Activated naive CD4-positive, alpha-beta T cell treated with anti-CD3 and anti-CD28 coated beads for 36 hours (primary cell): ENCODE measurements around the gene TCFL5. TPM values are rescaled to one million over a fixed set of nuclear protein-coding genes. Genes with fewer than 3 reads are reported as not detected.

Source experiments
- CTCF ChIA-PET: fragments of 350-600 bp; sonication (Branson Sonifier 250); formaldehyde crosslinking; loops from one replicate; lab custom pipeline; 2021; ENCODE audit warnings: antibody characterized with exemption; lab: Charles Lee
- DNase-seq: peaks from one replicate; pipeline ENCODE4 v3.0.0-alpha.2; 2020
- H3K27ac Mint-ChIP-seq: one replicate; pipeline ENCODE4 v1.8.0; 2021; ENCODE audit warnings: mild to moderate bottlenecking, mixed read lengths
- H3K27me3 Mint-ChIP-seq: one replicate; pipeline ENCODE4 v1.8.0; 2021; ENCODE audit warnings: low read depth, mixed read lengths
- H3K36me3 Mint-ChIP-seq: one replicate; pipeline ENCODE4 v1.8.0; 2021; ENCODE audit warnings: low read depth, mixed read lengths
- H3K4me1 Mint-ChIP-seq: one replicate; pipeline ENCODE4 v1.8.0; 2021; ENCODE audit warnings: low read depth, mixed read lengths
- H3K4me3 Mint-ChIP-seq: one replicate; pipeline ENCODE4 v1.8.0; 2021; ENCODE audit warnings: mild to moderate bottlenecking, moderate library complexity, mixed read lengths
- H3K9me3 Mint-ChIP-seq: one replicate; pipeline ENCODE4 v1.8.0; 2021; ENCODE audit warnings: mixed read lengths
- intact Hi-C: fragments of 100-400 bp; cut with micrococcal nuclease; formaldehyde crosslinking; loops from one replicate; pipeline ENCODE4 v1.15.1; 2023
- total RNA-seq, 2 experiments: library from RNA; stranded (reverse); gene quantifications; one replicate each; pipeline ENCODE4 v1.2.3, GENCODE V29; 2021

TCFL5 gene
- total RNA-seq, 2 experiments from 2014 or later: 5.4 to 5.5 TPM

DNA sequence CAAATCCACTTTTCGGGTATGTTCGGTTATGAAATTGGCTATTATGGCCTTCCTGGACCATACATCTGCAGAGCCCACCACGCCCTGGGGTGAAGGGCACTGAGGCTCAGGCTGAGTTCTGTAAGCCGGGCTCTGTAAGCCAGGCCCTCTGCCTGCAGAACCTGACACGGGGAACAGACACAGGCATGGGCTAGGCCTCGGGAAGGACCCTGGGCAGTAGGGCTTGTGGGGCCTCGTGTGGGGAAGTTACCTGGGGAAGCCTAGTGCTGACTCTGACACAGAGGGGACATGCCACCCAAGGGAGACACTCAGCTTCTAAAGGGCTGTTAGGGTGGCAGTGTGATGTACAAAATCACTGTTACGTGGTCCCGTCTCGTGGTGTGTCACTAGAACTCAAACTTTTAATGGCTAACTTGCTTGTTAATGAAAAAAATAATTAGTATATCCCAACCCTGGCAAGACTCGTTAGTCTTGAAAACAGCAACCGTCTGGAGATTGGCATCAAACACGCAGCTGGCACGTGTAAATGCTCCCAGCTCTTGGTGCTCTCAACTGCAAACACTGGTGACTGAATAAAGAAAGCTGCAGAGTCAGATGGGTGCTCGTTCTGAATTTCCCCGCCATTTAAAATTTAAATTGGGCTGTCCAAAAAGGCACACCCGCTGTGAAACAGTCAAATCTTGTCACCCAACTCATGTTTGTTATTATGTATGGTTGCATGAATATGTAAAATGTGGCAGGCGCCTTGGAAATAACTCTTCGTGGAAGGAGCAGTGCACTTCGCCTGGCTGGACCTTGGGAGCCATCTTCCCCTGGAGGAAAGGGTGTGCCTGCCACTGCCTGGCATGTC, 23.6 kb upstream of the TCFL5 start:
- CTCF ChIA-PET: no interaction called here
- intact Hi-C loops: no loop called here
- peaks cover 10% of the 10 kb centered on the region for H3K36me3 Mint-ChIP-seq
- peaks cover 4% of the 10 kb centered on the region for H3K4me1 Mint-ChIP-seq
- H3K9me3 Mint-ChIP-seq: no peaks in the 10 kb centered on the region
- H3K27me3 Mint-ChIP-seq: no peaks in the 10 kb centered on the region
- H3K27ac Mint-ChIP-seq: no peak overlapping the region
- DNase-seq: no peak
- H3K4me3 Mint-ChIP-seq: no peak overlapping the region

DNA sequence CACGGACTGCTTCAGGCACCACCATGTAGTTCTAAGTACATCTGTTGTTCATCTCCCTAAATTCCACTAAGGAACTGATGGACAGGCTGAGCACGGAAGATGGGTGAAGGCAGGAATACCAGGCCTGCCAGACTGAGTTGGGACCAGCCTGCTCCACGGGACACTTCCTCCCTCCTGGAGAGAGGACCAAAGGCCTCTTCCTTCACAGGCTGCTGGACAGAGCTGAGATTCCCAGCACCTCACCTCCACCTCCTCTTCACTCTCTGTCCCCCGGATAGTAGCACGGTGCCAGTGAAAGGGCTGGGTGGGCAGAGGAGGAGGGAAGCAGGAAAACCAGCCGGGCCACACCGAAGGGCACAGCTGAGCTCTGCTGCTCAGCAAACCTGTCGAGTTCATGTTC, 22.9 kb upstream of the TCFL5 start:
- Mint-ChIP-seq H3K27ac (no peak overlapping the region), H3K9me3 (no peaks in the 10 kb centered on the region), H3K36me3 (peaks cover 10% of the 10 kb centered on the region), H3K4me1 (peaks cover 4% of the 10 kb centered on the region), H3K27me3 (no peaks in the 10 kb centered on the region), H3K4me3 (no peak overlapping the region)
- intact Hi-C loops: no loop called here
- CTCF ChIA-PET: no interaction called here
- DNase-seq: no peak

DNA sequence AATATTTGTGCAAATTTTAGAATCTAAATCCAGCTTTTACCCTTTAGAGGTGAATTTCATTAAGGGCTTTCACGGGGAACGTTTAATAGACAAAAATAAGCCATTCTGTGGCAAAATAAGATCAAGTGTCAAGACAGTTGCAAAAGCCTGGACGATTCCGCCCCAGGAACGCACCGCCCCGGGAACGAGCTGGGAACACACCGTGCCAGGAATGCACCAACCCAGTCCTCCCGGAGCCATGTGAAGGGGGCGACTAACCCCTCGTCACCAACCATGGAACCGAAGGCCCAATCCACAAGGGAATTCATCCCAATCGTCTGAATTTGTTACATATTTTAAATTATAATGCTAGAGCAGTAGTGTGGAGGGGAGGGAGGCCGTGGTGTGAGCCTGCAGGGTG, 20.8 kb upstream of the TCFL5 start:
- intact Hi-C loops: no loop called here
- H3K4me1 Mint-ChIP-seq: peaks cover 4% of the 10 kb centered on the region
- no peaks in the 10 kb centered on the region for H3K27me3 Mint-ChIP-seq
- CTCF ChIA-PET: no interaction called here
- H3K9me3 Mint-ChIP-seq: no peaks in the 10 kb centered on the region
- DNase-seq: no peak
- peaks cover 5% of the 10 kb centered on the region for H3K36me3 Mint-ChIP-seq
- no peak overlapping the region for H3K4me3 Mint-ChIP-seq
- no peak overlapping the region for H3K27ac Mint-ChIP-seq

DNA sequence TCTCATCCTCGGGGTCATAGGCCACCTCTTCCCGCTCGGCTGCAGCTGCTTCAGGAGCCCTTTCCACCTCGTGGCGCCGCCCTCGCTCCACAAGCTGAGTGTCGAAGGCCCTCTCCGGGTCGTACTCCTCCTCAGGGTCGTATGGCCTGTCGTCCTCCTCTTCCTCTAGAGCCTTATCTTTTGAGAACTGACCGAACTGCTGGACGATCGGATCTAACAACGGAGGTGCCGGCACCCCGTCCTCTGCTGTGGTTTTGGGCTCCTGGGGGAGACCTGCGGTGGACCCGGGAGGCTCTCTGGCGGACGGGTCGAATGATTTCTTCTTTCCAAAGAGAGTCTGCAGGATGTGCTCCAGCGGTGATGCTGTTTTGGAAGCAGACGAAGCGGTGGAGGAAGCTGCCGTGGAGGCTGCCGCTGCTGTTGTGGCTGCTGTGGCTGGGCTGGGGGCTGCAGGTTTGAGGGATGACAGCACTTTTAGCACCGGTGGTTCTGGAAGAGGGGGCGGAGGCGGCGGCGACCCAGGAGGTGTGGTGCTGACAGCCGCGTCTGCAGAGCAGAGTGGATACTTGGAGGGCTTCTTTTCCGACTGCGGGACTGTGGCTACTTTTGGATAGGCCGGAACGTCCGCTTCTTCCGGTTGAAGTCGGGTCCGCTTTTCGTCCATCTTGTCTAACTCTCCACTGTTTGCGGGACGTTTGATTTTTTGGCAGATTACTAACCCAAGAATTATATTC, 20.2 kb upstream of the TCFL5 start:
- DNase-seq: no peak
- peaks cover 5% of the 10 kb centered on the region for H3K36me3 Mint-ChIP-seq
- no peaks in the 10 kb centered on the region for H3K9me3 Mint-ChIP-seq
- no peaks in the 10 kb centered on the region for H3K27me3 Mint-ChIP-seq
- CTCF ChIA-PET: no interaction called here
- intact Hi-C loops: no loop called here
- H3K4me1 Mint-ChIP-seq: peaks cover 2% of the 10 kb centered on the region
- no peak overlapping the region for H3K4me3 Mint-ChIP-seq
- H3K27ac Mint-ChIP-seq: no peak overlapping the region

DNA sequence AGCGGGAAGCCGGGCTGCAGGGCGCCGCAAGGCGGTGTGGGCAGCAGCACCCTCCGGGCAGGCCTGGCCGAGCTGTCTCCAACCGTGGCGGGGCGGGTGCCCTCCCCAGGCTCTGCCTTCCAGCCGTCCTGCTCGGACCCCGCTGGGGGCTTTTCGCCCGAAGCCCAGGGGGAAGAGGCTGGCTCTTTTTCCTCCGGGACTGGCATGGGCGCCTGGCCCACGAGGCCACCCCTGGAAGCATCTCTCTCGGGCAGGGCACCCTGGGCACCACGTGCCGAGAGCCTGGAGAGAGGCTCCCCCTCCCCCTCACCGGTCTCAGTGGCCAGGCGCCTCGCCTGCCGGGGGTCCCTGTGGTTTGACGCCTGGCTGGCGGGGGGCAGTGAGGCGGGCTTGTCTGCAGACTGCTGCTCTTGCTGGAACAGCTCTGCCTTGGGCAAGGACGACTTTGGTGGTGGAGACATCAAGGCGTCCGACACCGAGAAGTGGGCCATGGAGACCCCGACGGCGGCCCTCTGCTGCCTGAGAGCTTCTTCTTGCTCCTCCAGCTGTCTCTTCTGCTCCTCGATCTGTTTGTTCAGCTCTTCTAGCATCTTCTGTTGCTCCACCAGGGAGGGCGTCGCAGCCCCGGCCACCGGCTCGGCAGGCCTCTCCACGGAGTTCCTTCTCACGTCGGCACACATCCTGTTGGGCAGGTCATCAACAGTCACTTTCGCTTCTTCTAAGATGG, 19.5 kb upstream of the TCFL5 start:
- no peaks in the 10 kb centered on the region for H3K4me1 Mint-ChIP-seq
- no peak overlapping the region for H3K4me3 Mint-ChIP-seq
- peaks cover 5% of the 10 kb centered on the region for H3K36me3 Mint-ChIP-seq
- H3K9me3 Mint-ChIP-seq: no peaks in the 10 kb centered on the region
- no peak for DNase-seq
- H3K27ac Mint-ChIP-seq: no peak overlapping the region
- CTCF ChIA-PET: no interaction called here
- intact Hi-C loops: no loop called here
- H3K27me3 Mint-ChIP-seq: no peaks in the 10 kb centered on the region

DNA sequence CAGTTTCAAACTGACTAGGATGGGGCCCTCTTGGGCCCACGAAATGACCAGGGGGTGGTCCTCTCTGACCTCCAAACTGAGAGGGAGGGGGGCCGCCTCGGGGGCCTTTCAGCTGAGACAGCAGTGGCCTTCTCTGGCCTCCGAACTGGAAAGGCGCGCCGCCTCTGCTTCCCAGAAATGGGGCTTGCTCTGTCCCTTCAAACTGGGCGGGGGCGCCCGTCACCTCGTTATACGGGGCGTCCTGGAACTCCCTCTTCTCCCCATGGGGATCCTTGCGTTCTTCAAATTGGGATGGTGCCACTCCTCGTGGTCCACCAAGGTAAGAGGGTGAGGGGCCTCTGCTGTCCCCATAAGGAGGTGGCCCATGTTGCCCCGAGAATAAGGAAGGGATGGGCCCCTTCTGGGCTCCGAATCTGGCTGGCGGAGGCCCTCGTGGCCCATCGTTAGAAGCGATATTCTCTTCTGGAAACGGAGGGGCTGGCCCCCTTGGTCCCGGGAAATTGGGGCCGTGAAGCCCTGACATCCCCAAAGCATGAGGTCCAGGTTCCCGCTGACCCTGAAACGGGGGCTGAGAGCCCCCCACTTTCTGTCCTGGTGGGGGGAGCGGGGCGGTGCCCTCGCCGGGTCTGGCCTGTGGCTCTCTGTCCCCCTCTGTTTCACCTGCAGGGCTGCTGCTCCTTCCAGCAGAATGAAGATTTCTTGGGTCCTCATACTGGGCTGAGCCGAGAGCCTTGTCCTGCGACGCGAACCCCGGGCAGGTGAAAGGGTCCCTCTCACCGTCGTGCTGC, 18.7 kb upstream of the TCFL5 start:
- no peak overlapping the region for H3K4me3 Mint-ChIP-seq
- DNase-seq: no peak
- no peaks in the 10 kb centered on the region for H3K9me3 Mint-ChIP-seq
- H3K36me3 Mint-ChIP-seq: peaks cover 5% of the 10 kb centered on the region
- H3K27ac Mint-ChIP-seq: no peak overlapping the region
- intact Hi-C loops: no loop called here
- H3K27me3 Mint-ChIP-seq: no peaks in the 10 kb centered on the region
- CTCF ChIA-PET: no interaction called here
- peaks cover 3% of the 10 kb centered on the region for H3K4me1 Mint-ChIP-seq

DNA sequence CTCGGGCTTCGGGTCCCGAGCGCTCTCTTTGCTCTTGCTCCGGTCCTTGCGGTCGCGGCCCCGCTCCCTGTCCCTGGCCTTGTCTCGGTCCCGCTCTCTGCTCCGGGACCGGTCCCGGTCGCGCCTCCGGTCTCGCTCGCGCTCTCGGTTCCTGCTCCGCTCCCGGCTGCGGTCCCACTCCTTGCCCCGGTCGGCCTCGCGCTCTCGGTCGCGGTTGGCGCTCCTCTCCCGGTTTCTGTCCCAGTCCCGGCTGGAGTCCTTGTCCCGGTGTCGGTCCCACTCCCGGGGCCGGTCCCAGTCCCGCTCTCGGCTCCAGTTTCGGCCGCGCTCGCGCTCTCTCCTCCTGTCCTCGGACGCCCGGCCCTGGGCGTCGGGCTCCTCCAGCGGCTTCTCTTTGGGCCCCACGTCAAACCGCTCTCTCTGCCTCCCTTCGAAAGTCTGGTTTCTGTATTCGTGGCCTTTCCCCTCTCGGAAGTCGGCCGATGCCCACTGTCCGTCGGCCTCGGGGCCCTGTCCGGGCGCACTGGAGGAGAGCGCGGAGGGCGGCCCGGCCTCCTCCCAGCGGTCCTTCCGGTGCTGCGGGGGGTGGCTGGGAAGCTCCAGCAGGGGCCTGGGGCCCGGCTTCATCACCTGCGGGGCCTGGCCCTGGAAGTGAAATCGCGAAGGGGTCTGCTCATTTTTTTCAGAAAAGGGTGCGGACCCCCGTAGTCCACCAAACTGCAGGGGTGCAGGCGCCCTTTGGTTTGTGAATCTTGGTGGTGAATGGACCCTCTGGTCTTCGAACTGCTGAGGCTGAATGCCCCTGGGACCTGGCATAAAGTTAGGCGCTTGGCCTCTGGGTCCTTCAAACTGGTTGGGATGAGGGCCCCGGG, 17.9 kb upstream of the TCFL5 start:
- Mint-ChIP-seq H3K27ac (no peak overlapping the region), H3K4me3 (no peak overlapping the region), H3K9me3 (no peaks in the 10 kb centered on the region), H3K27me3 (no peaks in the 10 kb centered on the region), H3K36me3 (peaks cover 5% of the 10 kb centered on the region), H3K4me1 (peaks cover 7% of the 10 kb centered on the region)
- intact Hi-C loops: no loop called here
- no peak for DNase-seq
- CTCF ChIA-PET: no interaction called here

DNA sequence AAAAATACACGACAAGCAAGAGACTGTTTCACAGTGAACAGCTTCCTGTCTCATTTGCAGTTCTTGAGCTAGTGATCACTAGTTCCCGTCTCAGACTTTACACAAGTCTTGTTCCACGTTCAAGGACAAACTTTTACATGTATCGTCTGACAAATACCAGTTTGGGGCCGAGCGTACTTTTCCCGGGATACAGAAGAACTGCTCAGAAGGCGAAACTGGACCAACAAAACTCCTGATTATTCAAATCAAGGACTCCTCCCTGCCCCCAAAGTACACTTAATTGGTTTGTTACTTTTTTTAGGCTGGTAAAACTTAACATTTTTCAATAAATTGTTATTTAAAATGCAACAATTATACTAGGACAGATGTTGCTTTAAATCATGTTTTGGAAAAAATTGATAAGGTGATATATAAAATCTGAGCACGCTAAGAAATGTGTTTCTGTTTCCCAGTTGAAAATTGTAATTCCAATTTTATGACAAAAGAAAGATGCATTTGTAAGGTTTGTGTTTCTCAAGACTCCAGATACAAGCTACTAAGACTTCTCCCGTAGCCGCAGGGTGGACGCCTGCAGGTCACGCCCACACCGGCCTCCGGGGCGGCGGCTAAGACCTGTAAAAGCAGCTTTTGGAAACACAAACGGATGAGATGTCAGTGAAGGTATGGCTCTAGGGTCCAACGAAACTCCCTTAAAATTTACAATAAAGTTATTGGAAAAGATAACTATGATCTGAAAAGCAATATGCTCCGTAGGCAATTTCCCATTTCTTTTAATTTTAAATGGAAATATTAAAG, 16.8 kb upstream of the TCFL5 start:
- Mint-ChIP-seq H3K9me3 (no peaks in the 10 kb centered on the region), H3K36me3 (peaks cover 5% of the 10 kb centered on the region), H3K4me3 (no peak overlapping the region), H3K4me1 (peaks cover 15% of the 10 kb centered on the region), H3K27me3 (no peaks in the 10 kb centered on the region), H3K27ac (no peak overlapping the region)
- no peak for DNase-seq
- intact Hi-C loops: no loop called here
- CTCF ChIA-PET: interaction anchor here (1.0 kb wide), 1 partner anchor 24 kb away, joined by 3 read pairs; no protein-coding TSS in a partner anchor

DNA sequence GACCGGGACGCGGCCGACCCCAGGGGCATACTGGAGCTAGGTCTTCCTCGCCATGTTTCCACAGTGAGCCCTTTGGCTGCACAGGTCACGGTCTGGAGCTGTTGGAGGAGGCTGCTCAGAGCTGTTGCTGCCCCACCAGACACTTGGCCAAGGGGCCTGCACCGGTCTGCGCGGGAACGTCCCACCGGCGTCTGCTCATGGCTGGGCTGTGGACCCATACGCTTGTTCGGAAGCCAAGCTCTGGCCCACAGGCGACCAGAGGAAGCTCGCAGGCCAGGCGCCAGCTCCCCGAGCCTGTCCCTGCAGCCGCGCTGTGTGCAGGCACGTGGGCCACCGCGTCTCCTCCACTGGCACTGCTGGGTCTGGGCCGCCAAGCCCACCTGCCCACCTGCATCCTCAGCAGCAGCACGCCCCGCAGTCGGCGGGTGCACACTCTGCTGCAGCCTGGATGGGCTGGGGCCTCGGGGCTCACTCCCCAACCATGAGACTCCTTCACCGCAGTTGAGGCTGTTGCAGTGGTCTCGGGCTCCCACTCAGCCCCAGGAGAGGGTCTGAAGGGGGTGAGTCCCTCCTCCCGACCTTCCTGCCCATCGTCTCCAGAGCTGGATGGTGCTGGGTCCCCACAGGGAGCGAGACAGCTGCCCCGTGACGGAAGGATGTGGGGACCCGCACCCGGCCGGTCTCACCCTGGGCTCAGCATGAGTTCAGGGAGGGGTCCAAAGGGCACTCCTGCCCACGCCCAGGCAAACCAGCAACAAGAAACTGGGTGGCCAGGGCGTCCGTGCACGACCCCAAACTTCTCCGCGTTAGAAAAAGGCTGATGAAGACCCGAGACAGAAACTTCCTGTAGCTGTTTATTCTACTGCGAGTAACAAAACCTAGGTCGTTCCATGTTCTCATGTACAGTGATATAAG, 15.5 kb upstream of the TCFL5 start:
- Mint-ChIP-seq H3K4me3 (no peak overlapping the region), H3K27me3 (no peaks in the 10 kb centered on the region), H3K36me3 (peaks cover 4% of the 10 kb centered on the region), H3K27ac (no peak overlapping the region), H3K9me3 (no peaks in the 10 kb centered on the region), H3K4me1 (peaks cover 17% of the 10 kb centered on the region)
- no peak for DNase-seq
- CTCF ChIA-PET: interaction anchor here (1.0 to 1.4 kb wide), 2 partner anchors 23 to 132 kb away, joined by 3 to 4 read pairs; no protein-coding TSS in a partner anchor
- intact Hi-C loops: no loop called here

DNA sequence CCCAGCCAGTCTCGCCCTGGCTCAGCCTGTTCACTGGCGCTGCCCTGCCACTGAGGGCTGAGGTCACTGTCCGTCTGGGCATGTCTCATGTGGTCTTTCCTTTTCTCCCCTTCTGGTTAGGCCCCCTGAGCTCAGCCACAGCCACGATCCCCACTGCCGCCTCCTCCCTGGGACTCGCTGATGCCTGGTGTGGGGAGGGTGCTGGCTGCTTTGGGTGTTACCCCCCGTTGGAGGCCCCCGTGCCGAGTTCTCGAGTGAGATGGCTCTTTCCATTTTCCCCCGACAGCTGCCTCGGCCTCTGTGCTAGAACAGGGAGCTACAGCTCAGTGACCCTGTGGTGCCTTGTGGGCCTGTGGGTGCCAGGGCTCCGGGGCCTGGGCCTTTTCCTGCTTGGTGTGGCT, 14.9 kb upstream of the TCFL5 start:
- Mint-ChIP-seq H3K9me3 (no peaks in the 10 kb centered on the region), H3K4me1 (peaks cover 17% of the 10 kb centered on the region), H3K4me3 (no peak overlapping the region), H3K27ac (no peak overlapping the region), H3K27me3 (no peaks in the 10 kb centered on the region), H3K36me3 (peaks cover 2% of the 10 kb centered on the region)
- DNase-seq: no peak
- CTCF ChIA-PET: interaction anchor here (1.0 to 1.4 kb wide), 2 partner anchors 22 to 133 kb away, joined by 3 to 4 read pairs; no protein-coding TSS in a partner anchor
- intact Hi-C loops: no loop called here
